Measurements from ENCODE around the gene TRMT1L.

DNA sequence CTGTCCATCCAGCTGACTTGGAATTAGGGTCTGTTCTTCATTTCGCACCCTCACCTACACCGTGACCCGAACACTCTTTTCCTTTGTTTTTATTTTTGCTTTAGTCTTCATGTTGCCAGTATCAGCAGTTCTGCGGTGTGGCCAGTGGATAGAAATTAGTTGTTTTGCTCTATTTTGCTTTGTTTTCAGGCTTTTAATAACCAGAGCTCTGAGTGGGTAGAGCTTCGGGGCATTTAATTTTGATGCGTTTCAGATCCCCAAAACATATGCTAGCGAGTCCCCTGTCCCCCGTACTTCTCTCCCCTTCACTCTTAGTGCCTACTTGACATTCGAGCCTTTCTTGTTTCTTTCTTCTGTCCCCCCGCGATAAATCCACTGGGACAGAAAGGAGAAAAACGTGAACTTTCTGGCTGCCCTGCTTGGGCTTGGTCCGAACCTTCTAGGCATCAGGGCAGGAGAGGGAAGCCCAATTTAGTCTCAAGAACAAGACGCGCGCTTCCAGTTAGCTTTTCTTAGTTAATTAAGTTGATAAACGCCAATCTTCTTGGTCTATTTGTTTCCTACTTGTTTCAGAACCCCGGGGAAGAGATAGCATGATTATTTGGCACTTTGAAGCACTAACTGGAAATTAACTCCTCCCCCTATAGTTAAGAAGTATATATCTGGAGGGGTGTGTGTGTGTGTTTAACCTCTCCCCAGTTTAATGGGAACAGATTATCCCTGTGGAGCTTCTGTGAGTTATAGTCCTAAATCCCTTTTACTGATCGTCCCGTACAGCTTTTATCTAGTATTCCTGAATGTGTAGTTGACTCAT is 1.1 kb upstream of the TRMT1L start:
- TF ChIP-seq, protein P1, sequence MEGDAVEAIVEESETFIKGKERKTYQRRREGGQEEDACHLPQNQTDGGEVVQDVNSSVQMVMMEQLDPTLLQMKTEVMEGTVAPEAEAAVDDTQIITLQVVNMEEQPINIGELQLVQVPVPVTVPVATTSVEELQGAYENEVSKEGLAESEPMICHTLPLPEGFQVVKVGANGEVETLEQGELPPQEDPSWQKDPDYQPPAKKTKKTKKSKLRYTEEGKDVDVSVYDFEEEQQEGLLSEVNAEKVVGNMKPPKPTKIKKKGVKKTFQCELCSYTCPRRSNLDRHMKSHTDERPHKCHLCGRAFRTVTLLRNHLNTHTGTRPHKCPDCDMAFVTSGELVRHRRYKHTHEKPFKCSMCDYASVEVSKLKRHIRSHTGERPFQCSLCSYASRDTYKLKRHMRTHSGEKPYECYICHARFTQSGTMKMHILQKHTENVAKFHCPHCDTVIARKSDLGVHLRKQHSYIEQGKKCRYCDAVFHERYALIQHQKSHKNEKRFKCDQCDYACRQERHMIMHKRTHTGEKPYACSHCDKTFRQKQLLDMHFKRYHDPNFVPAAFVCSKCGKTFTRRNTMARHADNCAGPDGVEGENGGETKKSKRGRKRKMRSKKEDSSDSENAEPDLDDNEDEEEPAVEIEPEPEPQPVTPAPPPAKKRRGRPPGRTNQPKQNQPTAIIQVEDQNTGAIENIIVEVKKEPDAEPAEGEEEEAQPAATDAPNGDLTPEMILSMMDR (IDR thresholded peaks at IDR 0.05), result no peak
- TF ChIP-seq EP300 (IDR thresholded peaks at IDR 0.05) (no peak), POLR2A (IDR thresholded peaks at IDR 0.05) (peak; percentile 9)

Data from ovary (tissue), 3 donors.